Neuronal stem cell (in vitro differentiated cells): Measurements from ENCODE around the gene ZNF319.

ENCODE experiments used
- DNase-seq: peaks from one replicate; pipeline ENCODE4 v3.0.0-alpha.2; 2013; ENCODE audit warnings: low spot score
- H2AFZ ChIP-seq: one replicate; pipeline ENCODE4 v1.6.1; 2013; ENCODE audit warnings: mild to moderate bottlenecking, low read length, inconsistent platforms
- H2AK5ac ChIP-seq: 2 replicates; pipeline ENCODE4 v1.6.1; 2013; ENCODE audit warnings: low read depth, mild to moderate bottlenecking, inconsistent platforms, low read length, moderate library complexity, mixed read lengths
- H2BK120ac ChIP-seq: 2 replicates; pipeline ENCODE4 v1.6.1; 2013; ENCODE audit warnings: low read depth, mild to moderate bottlenecking, inconsistent platforms, low read length, moderate library complexity, mixed read lengths
- H2BK12ac ChIP-seq: one replicate; pipeline ENCODE4 v1.6.1; 2013; ENCODE audit warnings: low read length, inconsistent platforms
- H2BK15ac ChIP-seq: 2 replicates; pipeline ENCODE4 v1.6.1; 2013; ENCODE audit warnings: mild to moderate bottlenecking, low read length, inconsistent platforms, mixed read lengths
- H2BK5ac ChIP-seq: one replicate; pipeline ENCODE4 v1.6.1; 2013; ENCODE audit warnings: inconsistent platforms, mild to moderate bottlenecking, low read length, moderate library complexity
- H3K14ac ChIP-seq: one replicate; pipeline ENCODE4 v1.6.1; 2013; ENCODE audit warnings: low read length, inconsistent platforms
- H3K18ac ChIP-seq: 2 replicates; pipeline ENCODE4 v1.6.1; 2013; ENCODE audit warnings: low read length, inconsistent platforms
- H3K23ac ChIP-seq: 2 replicates; pipeline ENCODE4 v1.6.1; 2013; ENCODE audit warnings: low read depth, mild to moderate bottlenecking, mixed read lengths, low read length, inconsistent platforms; ENCODE audit not compliant: poor library complexity
- H3K27ac ChIP-seq: replicated peaks from 3 replicates; pipeline ENCODE4 v1.5.1; 2013; ENCODE audit warnings: low read length, inconsistent platforms
- H3K27me3 ChIP-seq, 3 experiments: 2 replicates each; pipeline ENCODE4 v1.6.1; 2013; ENCODE audit warnings: low read length in 3 of 3, mild to moderate bottlenecking in 2 of 3, inconsistent platforms in 1 of 3, low read depth in 1 of 3, mixed read lengths in 1 of 3, moderate library complexity in 1 of 3; ENCODE audit not compliant: control insufficient read depth in 3 of 3, insufficient read depth in 3 of 3
- H3K36me3 ChIP-seq, 2 donors: replicated peaks in 1 of 2; 2 replicates each; pipeline ENCODE4 v1.6.1; 2013; ENCODE audit warnings: low read length in 2 of 2; ENCODE audit not compliant: control insufficient read depth in 2 of 2, insufficient read depth in 2 of 2
- H3K4ac ChIP-seq: 2 replicates; pipeline ENCODE4 v1.6.1; 2013; ENCODE audit warnings: inconsistent platforms, mild to moderate bottlenecking, low read length, moderate library complexity
- H3K4me1 ChIP-seq, 2 donors: 1 replicate in 1 of 2; 2 replicates in 1 of 2; pipeline ENCODE4 v1.6.1; 2013; ENCODE audit warnings: low read length in 2 of 2, low read depth in 1 of 2; ENCODE audit not compliant: control insufficient read depth in 2 of 2, insufficient read depth in 1 of 2
- H3K4me2 ChIP-seq: one replicate; pipeline ENCODE4 v1.6.1; 2013; ENCODE audit warnings: mild to moderate bottlenecking, low read length, inconsistent platforms; ENCODE audit not compliant: insufficient read depth, poor library complexity, severe bottlenecking
- H3K4me3 ChIP-seq, 2 donors: 2 replicates each; pipeline ENCODE4 v1.5.1; 2013; ENCODE audit warnings: low read length in 2 of 2, mild to moderate bottlenecking in 2 of 2, inconsistent platforms in 1 of 2, moderate library complexity in 1 of 2
- H3K79me1 ChIP-seq: one replicate; pipeline ENCODE4 v1.6.1; 2013; ENCODE audit warnings: low read depth, mild to moderate bottlenecking, inconsistent platforms, low read length, moderate library complexity
- H3K9ac ChIP-seq: one replicate; pipeline ENCODE4 v1.6.1; 2013; ENCODE audit warnings: mild to moderate bottlenecking, low read depth, low read length, inconsistent platforms; ENCODE audit not compliant: poor library complexity
- H3K9me3 ChIP-seq, 2 donors: replicated peaks in 1 of 2; 2 replicates each; pipeline versions ENCODE3 to v1.6.1; 2013; ENCODE audit warnings: low read length in 2 of 2, mild to moderate bottlenecking in 2 of 2, inconsistent platforms in 1 of 2, low read depth in 1 of 2, mixed read lengths in 1 of 2, moderate library complexity in 1 of 2; ENCODE audit not compliant: control insufficient read depth in 2 of 2, insufficient read depth in 1 of 2
- H4K8ac ChIP-seq: one replicate; pipeline ENCODE4 v1.6.1; 2013; ENCODE audit warnings: low read depth, mild to moderate bottlenecking, inconsistent platforms, low read length, moderate library complexity
- H4K91ac ChIP-seq: one replicate; pipeline ENCODE4 v1.6.1; 2013; ENCODE audit warnings: low read length, low read depth, mild to moderate bottlenecking, inconsistent platforms; ENCODE audit not compliant: poor library complexity
- WGBS, 2 donors: extraction: QIAGEN DNeasy Blood & Tissue Kit; methylation state at CpG; one replicate each; pipeline ENCODE4 v1.1.7; 2013; ENCODE audit warnings: missing lambda C conversion rate in 2 of 2, mixed read lengths in 1 of 2; ENCODE audit not compliant: insufficient read length in 2 of 2, insufficient replicate concordance in 1 of 2; ENCODE audit errors: extremely low coverage in 2 of 2; 5-methylcytosine and 5-hydroxymethylcytosine counted together

The ZNF319 gene

DNA sequence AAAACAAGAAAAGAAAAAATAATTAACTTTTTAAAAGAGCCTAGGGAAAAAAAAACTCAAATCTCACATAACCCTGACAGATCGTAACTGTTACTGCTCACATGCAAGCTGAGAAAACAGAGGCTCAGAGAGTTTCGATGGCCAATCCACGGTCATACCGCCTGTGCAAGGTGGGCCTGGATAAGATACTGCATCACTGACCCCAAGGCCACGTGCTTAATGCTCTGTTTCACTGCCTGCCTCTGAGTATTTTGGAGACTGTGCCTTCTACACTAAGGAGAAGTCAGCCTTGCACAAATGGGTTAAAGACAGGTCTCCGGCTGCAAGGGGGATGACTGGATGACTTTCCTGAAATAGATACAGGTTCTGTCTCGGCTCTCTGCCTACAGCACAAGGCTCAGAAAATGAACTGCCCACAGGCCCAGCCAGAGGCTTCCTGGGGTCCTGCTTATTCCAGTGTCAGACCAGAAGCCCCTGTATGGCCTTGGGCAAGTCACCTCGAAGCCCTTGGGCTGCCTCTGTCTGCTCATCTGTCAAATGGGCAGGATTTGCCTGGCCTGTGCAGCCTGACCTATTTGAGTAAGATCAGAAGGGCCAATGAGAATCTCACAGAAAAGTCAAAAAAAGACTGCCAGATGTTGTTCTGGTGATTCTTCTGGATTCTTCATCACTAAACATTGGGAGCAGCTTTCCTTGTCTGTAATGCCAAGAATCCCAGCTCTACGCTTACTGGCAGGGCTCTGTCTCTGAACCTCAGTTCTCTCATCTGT is 55.3 kb downstream of the ZNF319 start:
- Histone ChIP-seq H3K14ac (no peak overlapping the region), H3K79me1 (no peaks in the 10 kb centered on the region), H2BK15ac (no peak overlapping the region), H3K9me3 (no peaks in the 10 kb centered on the region), H4K91ac (no peak overlapping the region), H3K4ac (no peak overlapping the region), H3K4me3 (no peak overlapping the region), H4K8ac (no peak overlapping the region), H3K9ac (no peak overlapping the region), H2BK5ac (no peak overlapping the region), H3K4me2 (no peak overlapping the region), H3K4me1 (peaks cover 0 to 3% of the 10 kb centered on the region in 2 donors), H2BK12ac (no peak overlapping the region), H2AFZ (no peak overlapping the region), H3K23ac (no peak overlapping the region), H2BK120ac (no peak overlapping the region), H3K27me3 (peaks cover 0 to 13% (median 0%) of the 10 kb centered on the region in 3 experiments), H3K36me3 (no peaks in the 10 kb centered on the region), H2AK5ac (no peak overlapping the region), H3K18ac (no peak overlapping the region), H3K27ac (no peak overlapping the region)
- DNase-seq, result no peak
- no CpG with 5 or more reads among the region's 9 CpGs for WGBS, 2 donors
